ENCODE data around the gene ODR4. TPM values are rescaled to one million over a fixed set of nuclear protein-coding genes. Genes with fewer than 3 reads are reported as not detected.
"Not testable (repeated sequence)": the region's sequence is repeated elsewhere in the genome, so short reads cannot be mapped to it uniquely, and the experiment has no call there.

Gene ODR4
- total RNA-seq, 4 donors from 2014 or later, result 11.3 to 16.8 (median 11.9) TPM

DNA sequence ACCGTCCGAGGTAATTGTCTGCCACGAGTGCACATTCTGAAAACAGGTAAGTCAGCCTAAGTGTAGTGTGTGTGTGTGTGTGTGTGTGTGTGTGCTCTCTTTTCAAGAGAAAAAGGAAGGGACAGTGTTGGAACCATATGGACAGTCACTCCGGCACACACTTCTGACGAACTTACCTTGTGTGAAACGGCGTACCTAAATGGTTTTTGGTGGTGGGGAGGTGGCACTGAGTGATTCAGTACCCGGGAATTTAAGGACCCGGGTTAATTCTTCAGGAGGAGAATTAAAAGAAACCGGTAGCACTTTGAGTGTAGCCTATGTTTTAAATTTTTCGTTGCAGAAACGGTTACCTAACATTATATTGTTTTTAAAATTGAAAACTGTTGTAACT, 286 bp downstream of the ODR4 start:
- intact Hi-C loops (cut with DNase I; ENCODE audit: low total_unique reads) (loop anchor here (1.0 kb wide), 1 partner anchor 1219 kb away; the partner anchor contains the start of gene SWT1), in situ Hi-C loops (cut with MboI; ENCODE audit: low sequenced_read_pairs in 4 of 4) (loop anchor here in 1 of 4 donors (10.0 kb wide), 1 partner anchor 1221 kb away; the partner anchor contains the start of genes SWT1 and TRMT1L)
- peak overlapping the region; percentile 97 to 98 (median 97) for H3K27ac ChIP-seq
- peaks cover 24 to 27% of the 10 kb centered on the region in 2 donors for H3K4me1 ChIP-seq
- no peaks in the 10 kb centered on the region for H3K9me3 ChIP-seq
- TF ChIP-seq POLR2A (IDR thresholded peaks at IDR 0.05), result peak in 1 of 2 donors; percentile 19
- TF ChIP-seq CTCF (IDR thresholded peaks at IDR 0.05 in 4 of 5, conservative IDR thresholded peaks at IDR 0.05 in 1 of 5), result no peak
- peaks cover 0 to 13% of the 10 kb centered on the region in 2 donors for H3K36me3 ChIP-seq
- peak overlapping the region; percentile 87 to 97 (median 89) for H3K4me3 ChIP-seq
- ATAC-seq (peak; percentile 10 to 17), DNase-seq (no peak)
- no peaks in the 10 kb centered on the region for H3K27me3 ChIP-seq

- TF ChIP-seq POLR2A (IDR thresholded peaks at IDR 0.05), result no peak
- no peak for TF ChIP-seq CTCF (IDR thresholded peaks at IDR 0.05 in 4 of 5, conservative IDR thresholded peaks at IDR 0.05 in 1 of 5)
- Histone ChIP-seq H3K36me3 (peaks cover 1 to 56% of the 10 kb centered on the region in 2 donors), H3K9me3 (no peaks in the 10 kb centered on the region), H3K27ac (no peak overlapping the region), H3K4me1 (peaks cover 5 to 11% of the 10 kb centered on the region in 2 donors), H3K27me3 (no peaks in the 10 kb centered on the region), H3K4me3 (no peak overlapping the region)
- ATAC-seq, result no peak
- intact Hi-C loops (cut with DNase I; ENCODE audit: low total_unique reads), result no loop called here
- DNase-seq, result no peak
- in situ Hi-C loops (cut with MboI; ENCODE audit: low sequenced_read_pairs in 4 of 4), result no loop called here
These were observed 11.2 kb downstream of the ODR4 start for GRCh38 chr1:186386725-186387383.

DNA sequence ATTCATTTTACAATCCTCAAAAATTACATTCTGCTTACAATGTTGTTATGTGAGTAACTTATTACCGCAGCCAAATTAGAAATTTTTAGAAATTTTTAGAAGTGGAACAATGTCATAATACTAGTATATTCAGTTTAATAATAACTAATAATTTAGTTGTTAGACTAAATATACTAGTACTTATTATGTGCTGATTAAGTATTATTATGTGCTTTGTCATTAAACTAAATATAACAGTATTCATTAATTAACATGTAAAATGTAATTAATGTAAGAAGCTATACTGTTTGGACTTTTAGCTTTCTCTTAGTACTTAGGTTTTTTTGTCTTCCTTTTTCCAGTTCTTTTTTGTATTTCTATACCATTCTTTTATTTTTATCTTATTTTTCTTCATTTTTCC, 15.3 kb downstream of the ODR4 start:
- in situ Hi-C loops (cut with MboI; ENCODE audit: low sequenced_read_pairs in 4 of 4) (no loop called here), intact Hi-C loops (cut with DNase I; ENCODE audit: low total_unique reads) (no loop called here)
- no peak overlapping the region for H3K27ac ChIP-seq
- ATAC-seq (no peak), DNase-seq (no peak)
- H3K36me3 ChIP-seq, result peaks cover 3 to 77% of the 10 kb centered on the region in 2 donors
- H3K9me3 ChIP-seq, result no peaks in the 10 kb centered on the region
- H3K27me3 ChIP-seq, result no peaks in the 10 kb centered on the region
- no peak overlapping the region for H3K4me3 ChIP-seq
- H3K4me1 ChIP-seq, result peaks cover under 1 to 3% of the 10 kb centered on the region in 2 donors
- no peak for TF ChIP-seq CTCF (IDR thresholded peaks at IDR 0.05 in 4 of 5, conservative IDR thresholded peaks at IDR 0.05 in 1 of 5)
- TF ChIP-seq POLR2A (IDR thresholded peaks at IDR 0.05), result no peak

- Histone ChIP-seq H3K36me3 (peaks cover 3 to 75% of the 10 kb centered on the region in 2 donors), H3K4me1 (no peaks in the 10 kb centered on the region), H3K27me3 (no peaks in the 10 kb centered on the region), H3K9me3 (no peaks in the 10 kb centered on the region), H3K27ac (no peak overlapping the region), H3K4me3 (no peak overlapping the region)
- in situ Hi-C loops (cut with MboI; ENCODE audit: low sequenced_read_pairs in 4 of 4), result no loop called here
- intact Hi-C loops (cut with DNase I; ENCODE audit: low total_unique reads), result no loop called here
- TF ChIP-seq CTCF (IDR thresholded peaks at IDR 0.05 in 4 of 5, conservative IDR thresholded peaks at IDR 0.05 in 1 of 5), result no peak
- no peak for TF ChIP-seq POLR2A (IDR thresholded peaks at IDR 0.05)
- DNase-seq, result no peak
- ATAC-seq, result no peak
These were observed 16.2 kb downstream of the ODR4 start for GRCh38 chr1:186391841-186392240.

DNA sequence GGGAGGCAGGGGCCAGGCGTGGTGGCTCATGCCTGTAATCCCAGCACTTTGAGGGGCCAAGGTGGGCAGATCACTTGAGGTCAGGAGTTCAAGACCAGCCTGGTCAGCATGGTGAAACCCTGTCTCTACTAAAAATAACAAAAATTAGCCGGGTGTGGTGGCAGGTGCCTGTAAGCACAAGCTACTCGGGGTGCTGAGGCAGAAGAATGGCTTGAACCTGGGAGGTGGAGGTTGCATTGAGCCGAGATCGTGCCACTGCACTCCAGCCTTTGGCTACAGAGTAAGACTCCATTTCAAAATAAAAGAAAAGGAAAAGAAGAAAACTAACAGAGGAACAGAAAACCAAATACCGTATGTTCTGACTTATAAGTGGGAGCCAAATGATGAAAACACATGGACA, 17.1 kb downstream of the ODR4 start:
- H3K9me3 ChIP-seq; ATAC-seq; H3K27ac ChIP-seq; H3K4me1 ChIP-seq; H3K27me3 ChIP-seq; intact Hi-C loops (cut with DNase I; ENCODE audit: low total_unique reads); H3K4me3 ChIP-seq; DNase-seq; in situ Hi-C loops (cut with MboI; ENCODE audit: low sequenced_read_pairs in 4 of 4): not testable (repeated sequence)
- peaks cover 3 to 80% of the 10 kb centered on the region in 2 donors for H3K36me3 ChIP-seq

GRCh38 chr1:186401446-186401845, 25.8 kb downstream of the ODR4 start:
- not testable (repeated sequence) for H3K4me1 ChIP-seq, ATAC-seq, H3K4me3 ChIP-seq, DNase-seq, H3K27me3 ChIP-seq, H3K9me3 ChIP-seq, H3K27ac ChIP-seq
- in situ Hi-C loops (cut with MboI; ENCODE audit: low sequenced_read_pairs in 4 of 4) (loop anchor here in 1 of 4 donors (10.0 kb wide), 2 partner anchors 67 to 583 kb away; no protein-coding TSS in a partner anchor), intact Hi-C loops (cut with DNase I; ENCODE audit: low total_unique reads) (loop anchor here (5.0 kb wide), 1 partner anchor 54 kb away; no protein-coding TSS in a partner anchor)
- H3K36me3 ChIP-seq, result peaks cover 0 to 58% of the 10 kb centered on the region in 2 donors

Data from gastrocnemius medialis (tissue), 4 donors.